Ishikawa (cell line): ENCODE measurements around the gene COL4A4.

Source experiments
- CEBPB ChIP-seq: IDR thresholded peaks from 2 replicates; pipeline ENCODE4 v1.6.1; 2012
- CREB1 ChIP-seq: IDR thresholded peaks from 2 replicates; pipeline ENCODE4 v1.6.1; 2012; ENCODE audit warnings: low read depth
- EGR1 ChIP-seq: IDR thresholded peaks from 2 replicates; pipeline ENCODE4 v1.6.1; 2012
- EP300 ChIP-seq: IDR thresholded peaks from 2 replicates; pipeline ENCODE4 v1.6.1; 2012; ENCODE audit warnings: borderline replicate concordance
- FOXM1 ChIP-seq: IDR thresholded peaks from 2 replicates; pipeline ENCODE4 v1.6.1; 2012; ENCODE audit warnings: low read depth, borderline replicate concordance
- MAX ChIP-seq: IDR thresholded peaks from 2 replicates; pipeline ENCODE4 v1.6.1; 2012
- NFIC ChIP-seq: IDR thresholded peaks from 2 replicates; pipeline ENCODE4 v1.6.1; 2012
- RAD21 ChIP-seq: IDR thresholded peaks from 2 replicates; pipeline ENCODE4 v1.6.1; 2012; ENCODE audit warnings: low read depth
- REST ChIP-seq: IDR thresholded peaks from 2 replicates; pipeline ENCODE4 v1.6.1; 2012; ENCODE audit warnings: low read depth, mild to moderate bottlenecking
- TAF1 ChIP-seq: IDR thresholded peaks from 2 replicates; pipeline ENCODE4 v1.6.1; 2012; ENCODE audit warnings: low read depth, mild to moderate bottlenecking
- TCF12 ChIP-seq: IDR thresholded peaks from 2 replicates; pipeline ENCODE4 v1.6.1; 2012; ENCODE audit warnings: low read depth
- TEAD4 ChIP-seq: IDR thresholded peaks from 2 replicates; pipeline ENCODE4 v1.6.1; 2012
- USF1 ChIP-seq: IDR thresholded peaks from 2 replicates; pipeline ENCODE4 v1.6.1; 2012
- YY1 ChIP-seq: IDR thresholded peaks from 2 replicates; pipeline ENCODE4 v1.6.1; 2012; ENCODE audit warnings: low read depth
- ZBTB7A ChIP-seq: IDR thresholded peaks from 2 replicates; pipeline ENCODE4 v1.6.1; 2012; ENCODE audit warnings: low read depth

The COL4A4 gene

GRCh38 chr2:227163998-227164762 is at the start of gene COL4A4, which contains the start of gene COL4A3:
COL4A4 (minus strand) TSS chr2:227164205; CDS start chr2:227147483, 16,722 bp downstream.
COL4A3 (plus strand) TSS chr2:227164624; CDS start chr2:227164727, 103 bp downstream.
- TF ChIP-seq MAX = peak; percentile 38; the same call in 1 of the 2 replicates
- peak; percentile 27; the same call in 1 of the 2 replicates for TF ChIP-seq NFIC
- no peak for TF ChIP-seq TEAD4
- TF ChIP-seq TAF1 = no peak
- TF ChIP-seq TCF12 = peak; percentile 19; the same call in 1 of the 2 replicates

- no peak for TF ChIP-seq YY1
- no peak for TF ChIP-seq EGR1
- TF ChIP-seq REST = no peak
- TF ChIP-seq EP300 = no peak
- no peak for TF ChIP-seq MAX
- TF ChIP-seq FOXM1 = no peak
- TF ChIP-seq RAD21 = no peak
- no peak for TF ChIP-seq NFIC
- TF ChIP-seq TAF1 = no peak
- no peak for TF ChIP-seq TCF12
Measured at GRCh38 chr2:227207573-227207972, 43.6 kb upstream of the COL4A4 start.

GRCh38 chr2:227206406-227206805 is 42.4 kb upstream of the COL4A4 start:
- no peak for TF ChIP-seq TEAD4

- TF ChIP-seq NFIC (no peak), MAX (no peak), REST (no peak), USF1 (no peak)
Measured at GRCh38 chr2:227205701-227206100, 41.7 kb upstream of the COL4A4 start.

- TF ChIP-seq EGR1 = no peak
- no peak for TF ChIP-seq CEBPB
- TF ChIP-seq TAF1 = no peak
- no peak for TF ChIP-seq MAX
- no peak for TF ChIP-seq NFIC
- no peak for TF ChIP-seq FOXM1
Measured at GRCh38 chr2:227204452-227204851, 40.4 kb upstream of the COL4A4 start.

GRCh38 chr2:227201771-227202170 is 37.8 kb upstream of the COL4A4 start:
- TF ChIP-seq YY1 = no peak
- TF ChIP-seq TEAD4 = no peak
- no peak for TF ChIP-seq NFIC
- TF ChIP-seq USF1 = no peak
- no peak for TF ChIP-seq CEBPB
- no peak for TF ChIP-seq ZBTB7A
- no peak for TF ChIP-seq EP300
- TF ChIP-seq TAF1 = no peak
- no peak for TF ChIP-seq REST
- TF ChIP-seq MAX = no peak
- TF ChIP-seq CREB1 = no peak
- TF ChIP-seq EGR1 = no peak
- no peak for TF ChIP-seq TCF12
- TF ChIP-seq FOXM1 = no peak
